Measurements from ENCODE around the gene PELO. TPM values are rescaled to one million over a fixed set of nuclear protein-coding genes. Genes with fewer than 3 reads are reported as not detected.

The PELO gene
- total RNA-seq, 2 donors from 2014 or later, result 10.2 to 14.9 TPM

GRCh38 chr5:52751137-52751536 is 36.6 kb upstream of the PELO start:
- Histone ChIP-seq H3K9me3 (ENCODE audit: control insufficient read depth, low read length) (no peaks in the 10 kb centered on the region), H3K27ac (ENCODE audit: low read depth, low read length) (no peak overlapping the region), H3K36me3 (ENCODE audit: control insufficient read depth, insufficient read depth, low read length) (no peaks in the 10 kb centered on the region), H3K27me3 (ENCODE audit: control insufficient read depth, insufficient read depth, low read length, poor library complexity, severe bottlenecking) (no peaks in the 10 kb centered on the region), H3K4me3 (ENCODE audit: low read length) (no peak overlapping the region), H3K9ac (ENCODE audit: extremely low read depth, low read length, poor library complexity, severe bottlenecking) (no peak overlapping the region), H3K4me1 (ENCODE audit: control insufficient read depth, insufficient read depth, low read length) (no peaks in the 10 kb centered on the region)
- Mint-ChIP-seq H3K27me3 (ENCODE audit: insufficient read depth) (no peaks in the 10 kb centered on the region), H3K4me1 (no peaks in the 10 kb centered on the region), H3K4me3 (no peak overlapping the region), H3K27ac (no peak overlapping the region), H3K9me3 (no peaks in the 10 kb centered on the region), H3K36me3 (ENCODE audit: low read depth) (no peaks in the 10 kb centered on the region)
- no peak for TF ChIP-seq CTCF (conservative IDR thresholded peaks at IDR 0.05)
- DNase-seq, result no peak
- WGBS, 2 experiments (ENCODE audit: insufficient coverage in 1 of 2, insufficient read length in 1 of 2), result 100% methylated on average over 1 of the region's 1 CpG

GRCh38 chr5:52754051-52754450 is 33.7 kb upstream of the PELO start:
- H3K36me3 ChIP-seq (ENCODE audit: control insufficient read depth, insufficient read depth, low read length), result no peaks in the 10 kb centered on the region
- H3K9me3 ChIP-seq (ENCODE audit: control insufficient read depth, low read length), result no peaks in the 10 kb centered on the region
- Mint-ChIP-seq H3K27me3 (ENCODE audit: insufficient read depth) (no peaks in the 10 kb centered on the region), H3K9me3 (no peaks in the 10 kb centered on the region), H3K4me1 (no peaks in the 10 kb centered on the region), H3K27ac (no peak overlapping the region), H3K36me3 (ENCODE audit: low read depth) (no peaks in the 10 kb centered on the region), H3K4me3 (no peak overlapping the region)
- no peaks in the 10 kb centered on the region for H3K27me3 ChIP-seq (ENCODE audit: control insufficient read depth, insufficient read depth, low read length, poor library complexity, severe bottlenecking)
- H3K4me1 ChIP-seq (ENCODE audit: control insufficient read depth, insufficient read depth, low read length), result peaks cover 3% of the 10 kb centered on the region
- TF ChIP-seq CTCF (conservative IDR thresholded peaks at IDR 0.05), result no peak
- DNase-seq, result no peak
- 85 to 89% methylated on average over 1 to 2 of the region's 2 CpGs for WGBS, 2 experiments (ENCODE audit: insufficient coverage in 1 of 2, insufficient read length in 1 of 2)
- no peak overlapping the region for H3K9ac ChIP-seq (ENCODE audit: extremely low read depth, low read length, poor library complexity, severe bottlenecking)
- H3K4me3 ChIP-seq (ENCODE audit: low read length), result no peak overlapping the region
- no peak overlapping the region for H3K27ac ChIP-seq (ENCODE audit: low read depth, low read length)

- H3K4me3 ChIP-seq (ENCODE audit: low read length), result no peak overlapping the region
- H3K27ac Mint-ChIP-seq, result no peak overlapping the region
- H3K4me1 ChIP-seq (ENCODE audit: control insufficient read depth, insufficient read depth, low read length), result peaks cover 3% of the 10 kb centered on the region
- no peaks in the 10 kb centered on the region for H3K36me3 ChIP-seq (ENCODE audit: control insufficient read depth, insufficient read depth, low read length)
- 93% methylated on average over 2 of the region's 2 CpGs; no CpG with 5 or more reads in 1 of the 2 experiments for WGBS, 2 experiments (ENCODE audit: insufficient coverage in 1 of 2, insufficient read length in 1 of 2)
- H3K27me3 ChIP-seq (ENCODE audit: control insufficient read depth, insufficient read depth, low read length, poor library complexity, severe bottlenecking), result no peaks in the 10 kb centered on the region
- H3K36me3 Mint-ChIP-seq (ENCODE audit: low read depth), result no peaks in the 10 kb centered on the region
- H3K9ac ChIP-seq (ENCODE audit: extremely low read depth, low read length, poor library complexity, severe bottlenecking), result no peak overlapping the region
- no peak for TF ChIP-seq CTCF (conservative IDR thresholded peaks at IDR 0.05)
- H3K9me3 Mint-ChIP-seq, result no peaks in the 10 kb centered on the region
- no peak for DNase-seq
- H3K4me3 Mint-ChIP-seq, result no peak overlapping the region
- no peaks in the 10 kb centered on the region for H3K27me3 Mint-ChIP-seq (ENCODE audit: insufficient read depth)
- H3K4me1 Mint-ChIP-seq, result no peaks in the 10 kb centered on the region
- H3K9me3 ChIP-seq (ENCODE audit: control insufficient read depth, low read length), result no peaks in the 10 kb centered on the region
- no peak overlapping the region for H3K27ac ChIP-seq (ENCODE audit: low read depth, low read length)
These were observed 30.2 kb upstream of the PELO start for GRCh38 chr5:52757527-52757926.
